Natural killer cell (primary cell): ENCODE measurements around the gene ITLN2. TPM values are rescaled to one million over a fixed set of nuclear protein-coding genes. Genes with fewer than 3 reads are reported as not detected.
"Not testable (repeated sequence)": the region's sequence is repeated elsewhere in the genome, so short reads cannot be mapped to it uniquely, and the experiment has no call there.

Experiments
- ATAC-seq, 3 donors: fragments of 150-1000 bp in 2 of 3; fragments of 200-7000 bp in 1 of 3; cut with Tn5 transposase; 1 replicate in 1 of 3; 2 replicates in 2 of 3; pipeline ENCODE4 v1.10.0; 2021; ENCODE audit warnings: mild to moderate bottlenecking in 2 of 3, moderate library complexity in 2 of 3
- DNase-seq, 2 donors: peaks; one replicate each; pipeline versions ENCODE4 v3.0.0 to v3.0.0-alpha.2; 2013 to 2021; ENCODE audit warnings: mixed read lengths in 1 of 2
- H3K27ac ChIP-seq: one replicate; pipeline ENCODE4 v1.5.1; 2013; ENCODE audit warnings: mild to moderate bottlenecking, low read length
- H3K27me3 ChIP-seq: one replicate; pipeline ENCODE4 v1.6.1; 2013; ENCODE audit warnings: low read length; ENCODE audit not compliant: control insufficient read depth, insufficient read depth
- H3K36me3 ChIP-seq: one replicate; pipeline ENCODE4 v1.6.1; 2013; ENCODE audit warnings: low read length; ENCODE audit not compliant: control insufficient read depth, insufficient read depth
- H3K4me1 ChIP-seq: one replicate; pipeline ENCODE4 v1.6.1; 2013; ENCODE audit warnings: low read length; ENCODE audit not compliant: control insufficient read depth, insufficient read depth
- H3K4me3 ChIP-seq: one replicate; pipeline ENCODE4 v1.5.1; 2013; ENCODE audit warnings: low read length
- H3K9me3 ChIP-seq: one replicate; pipeline ENCODE4 v1.6.1; 2013; ENCODE audit warnings: low read length; ENCODE audit not compliant: control insufficient read depth, insufficient read depth
- H3K27ac Mint-ChIP-seq, 2 donors: one replicate each; pipeline ENCODE4 v1.8.0; 2022; ENCODE audit warnings: mild to moderate bottlenecking in 2 of 2, mixed read lengths in 2 of 2, moderate library complexity in 1 of 2
- H3K27me3 Mint-ChIP-seq, 2 donors: one replicate each; pipeline ENCODE4 v1.8.0; 2022; ENCODE audit warnings: low read depth in 2 of 2, mixed read lengths in 2 of 2
- H3K36me3 Mint-ChIP-seq: one replicate; pipeline ENCODE4 v1.8.0; 2022; ENCODE audit warnings: mixed read lengths
- H3K4me1 Mint-ChIP-seq, 2 donors: one replicate each; pipeline ENCODE4 v1.8.0; 2022; ENCODE audit warnings: mixed read lengths in 2 of 2
- H3K4me3 Mint-ChIP-seq: one replicate; pipeline ENCODE4 v1.8.0; 2022; ENCODE audit warnings: mild to moderate bottlenecking, moderate library complexity, mixed read lengths
- H3K9me3 Mint-ChIP-seq, 2 donors: one replicate each; pipeline ENCODE4 v1.8.0; 2022; ENCODE audit warnings: mixed read lengths in 2 of 2
- WGBS: methylation state at CpG from one replicate; pipeline ENCODE4 v1.1.7; 2013; ENCODE audit warnings: missing lambda C conversion rate; ENCODE audit not compliant: insufficient coverage; 5-methylcytosine and 5-hydroxymethylcytosine counted together
- intact Hi-C: fragments of 100-400 bp; cut with micrococcal nuclease; formaldehyde crosslinking; loops from one replicate; pipeline ENCODE4 v1.14.2; 2022
- total RNA-seq, 4 donors: library from RNA; stranded (reverse); fragments of 120-200 nt in 1 of 4; gene quantifications; one replicate each; pipeline versions ENCODE4 v1.2.3 to v1.2.4, GENCODE V29; 2013 to 2022
- TF ChIP-seq, protein P1 (sequence below): fragments of 200-600 bp; IDR thresholded peaks from one replicate; pipeline ENCODE4 v1.8.0; 2022; ENCODE audit warnings: antibody characterized with exemption

Gene ITLN2
- total RNA-seq, 3 donors from 2014 or later (not counting 1 experiment from before 2014, with no cell fraction given): not detected

DNA sequence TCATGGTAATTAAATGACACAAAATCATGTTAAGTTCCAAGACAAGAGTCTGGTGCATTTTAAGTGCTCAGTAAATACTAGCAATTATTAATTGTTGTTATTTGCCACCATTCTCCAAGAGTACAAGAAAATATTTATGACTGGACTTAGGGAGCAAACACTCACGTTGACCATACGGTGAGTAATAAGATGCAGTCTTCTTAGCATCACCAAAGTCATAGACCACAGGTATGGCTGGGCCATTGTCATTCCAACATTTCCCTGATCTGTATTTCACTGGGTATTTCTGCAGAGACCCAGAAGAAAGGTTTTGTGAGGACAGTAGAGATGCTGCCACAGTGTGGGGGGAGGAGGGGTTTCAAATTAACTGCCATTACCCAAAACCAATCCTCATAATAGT is 4.7 kb downstream of the ITLN2 start:
- 95% methylated on average over 2 of the region's 2 CpGs for WGBS
- TF ChIP-seq, protein P1, sequence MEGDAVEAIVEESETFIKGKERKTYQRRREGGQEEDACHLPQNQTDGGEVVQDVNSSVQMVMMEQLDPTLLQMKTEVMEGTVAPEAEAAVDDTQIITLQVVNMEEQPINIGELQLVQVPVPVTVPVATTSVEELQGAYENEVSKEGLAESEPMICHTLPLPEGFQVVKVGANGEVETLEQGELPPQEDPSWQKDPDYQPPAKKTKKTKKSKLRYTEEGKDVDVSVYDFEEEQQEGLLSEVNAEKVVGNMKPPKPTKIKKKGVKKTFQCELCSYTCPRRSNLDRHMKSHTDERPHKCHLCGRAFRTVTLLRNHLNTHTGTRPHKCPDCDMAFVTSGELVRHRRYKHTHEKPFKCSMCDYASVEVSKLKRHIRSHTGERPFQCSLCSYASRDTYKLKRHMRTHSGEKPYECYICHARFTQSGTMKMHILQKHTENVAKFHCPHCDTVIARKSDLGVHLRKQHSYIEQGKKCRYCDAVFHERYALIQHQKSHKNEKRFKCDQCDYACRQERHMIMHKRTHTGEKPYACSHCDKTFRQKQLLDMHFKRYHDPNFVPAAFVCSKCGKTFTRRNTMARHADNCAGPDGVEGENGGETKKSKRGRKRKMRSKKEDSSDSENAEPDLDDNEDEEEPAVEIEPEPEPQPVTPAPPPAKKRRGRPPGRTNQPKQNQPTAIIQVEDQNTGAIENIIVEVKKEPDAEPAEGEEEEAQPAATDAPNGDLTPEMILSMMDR: no peak
- Mint-ChIP-seq H3K27me3 (peaks cover 3 to 18% of the 10 kb centered on the region in 2 donors), H3K27ac (no peak overlapping the region), H3K4me3 (no peak overlapping the region), H3K4me1 (peaks cover 27 to 30% of the 10 kb centered on the region in 2 donors), H3K36me3 (no peaks in the 10 kb centered on the region), H3K9me3 (no peaks in the 10 kb centered on the region)
- Histone ChIP-seq H3K36me3 (no peaks in the 10 kb centered on the region), H3K4me1 (peaks cover 15% of the 10 kb centered on the region), H3K27me3 (no peaks in the 10 kb centered on the region), H3K27ac (no peak overlapping the region), H3K4me3 (no peak overlapping the region), H3K9me3 (no peaks in the 10 kb centered on the region)
- DNase-seq (no peak), ATAC-seq (no peak)
- intact Hi-C loops: loop anchor here (2.0 to 5.0 kb wide), 3 partner anchors 73 to 223 kb away; no protein-coding TSS in a partner anchor

DNA sequence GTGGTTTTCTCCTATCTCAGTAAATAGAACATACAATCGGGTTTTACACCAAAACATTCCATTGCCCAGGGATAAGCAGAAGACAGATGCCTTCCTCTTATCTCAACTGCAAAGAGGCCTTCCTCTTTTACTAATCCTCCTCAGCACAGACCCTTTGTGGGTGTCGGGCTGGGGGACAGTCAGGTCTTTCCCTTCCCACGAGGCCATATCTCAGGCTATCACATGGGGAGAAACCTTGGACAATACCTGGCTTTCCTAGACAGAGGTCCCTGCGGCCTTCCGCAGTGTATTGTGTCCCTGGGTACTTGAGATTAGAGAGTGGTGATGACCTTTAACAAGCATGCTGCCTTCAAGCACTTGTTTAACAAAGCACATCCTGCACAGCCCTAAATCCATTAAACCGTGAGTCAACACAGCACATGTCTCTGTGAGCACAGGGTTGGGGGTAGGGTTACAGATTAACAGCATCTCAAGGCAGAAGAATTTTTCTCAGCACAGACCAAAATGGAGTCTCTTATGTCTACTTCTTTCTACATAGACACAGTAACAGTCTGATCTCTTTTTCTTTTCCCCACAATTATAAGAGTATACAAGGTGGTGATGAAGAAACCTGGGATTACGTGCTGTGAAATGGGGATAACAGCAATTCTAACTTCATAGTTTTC is 5.3 kb downstream of the ITLN2 start:
- H3K4me3 Mint-ChIP-seq, H3K9me3 Mint-ChIP-seq, H3K27ac Mint-ChIP-seq, H3K27me3 ChIP-seq, H3K36me3 Mint-ChIP-seq, H3K9me3 ChIP-seq, H3K36me3 ChIP-seq, ATAC-seq, DNase-seq, H3K4me3 ChIP-seq, intact Hi-C loops, H3K27ac ChIP-seq: not testable (repeated sequence)
- 100% methylated on average over 1 of the region's 7 CpGs for WGBS
- Mint-ChIP-seq H3K4me1 (peaks cover 26 to 30% of the 10 kb centered on the region in 2 donors), H3K27me3 (peaks cover 7 to 24% of the 10 kb centered on the region in 2 donors)
- H3K4me1 ChIP-seq: peaks cover 15% of the 10 kb centered on the region

DNA sequence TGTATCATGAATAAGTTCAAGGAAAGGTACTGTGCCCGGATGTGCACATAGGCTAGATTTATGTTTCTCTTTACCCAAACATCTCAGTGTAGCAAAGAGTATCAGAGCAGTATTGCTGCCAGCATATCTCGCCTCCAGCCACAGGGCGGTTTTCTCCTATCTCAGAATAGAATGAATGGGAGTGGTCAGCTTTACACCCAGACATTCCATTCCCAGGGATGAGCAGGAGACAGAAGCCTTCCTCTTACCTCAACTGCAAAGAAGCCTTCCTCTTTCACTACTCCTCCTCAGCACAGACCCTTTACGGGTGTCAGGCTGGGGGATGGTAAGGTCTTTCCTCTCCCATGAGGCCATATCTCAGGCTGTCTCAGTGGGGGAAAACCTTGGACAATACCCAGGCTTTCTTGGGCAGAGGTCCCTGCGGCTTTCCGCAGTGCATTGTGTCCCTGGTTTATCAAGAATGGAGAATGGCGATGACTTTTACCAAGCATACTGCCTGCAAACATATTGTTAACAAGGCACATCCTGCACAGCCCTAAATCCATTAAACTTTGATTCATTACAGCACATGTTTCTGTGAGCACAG is 7.3 kb downstream of the ITLN2 start:
- H3K4me3 Mint-ChIP-seq, H3K36me3 ChIP-seq, intact Hi-C loops, H3K9me3 Mint-ChIP-seq, ATAC-seq, H3K27ac Mint-ChIP-seq, H3K4me3 ChIP-seq, H3K9me3 ChIP-seq, H3K36me3 Mint-ChIP-seq, H3K27me3 ChIP-seq, H3K27ac ChIP-seq, DNase-seq: not testable (repeated sequence)
- peaks cover 15% of the 10 kb centered on the region for H3K4me1 ChIP-seq
- H3K27me3 Mint-ChIP-seq: peaks cover 7 to 17% of the 10 kb centered on the region in 2 donors
- H3K4me1 Mint-ChIP-seq: peaks cover 21 to 25% of the 10 kb centered on the region in 2 donors
- WGBS: 87% methylated on average over 5 of the region's 7 CpGs

DNA sequence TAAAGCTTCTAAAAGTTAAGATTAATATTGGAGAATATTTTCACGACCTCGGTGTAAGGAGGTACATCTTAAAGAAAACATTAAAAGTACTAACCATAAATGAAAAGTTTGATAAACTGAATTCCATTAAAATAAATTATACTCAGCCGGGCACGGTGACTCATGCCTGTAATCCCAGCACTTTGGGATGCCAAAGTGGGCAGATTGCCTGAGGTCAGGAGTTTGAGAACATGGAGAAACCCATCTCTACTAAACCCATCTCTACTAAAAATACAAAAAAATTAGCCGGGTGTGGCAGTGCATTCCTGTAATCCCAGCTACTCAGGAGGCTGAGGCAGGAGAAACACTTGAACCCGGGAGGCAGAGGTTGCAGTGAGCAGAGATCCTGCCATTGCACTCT is 8.7 kb downstream of the ITLN2 start:
- H3K27me3 ChIP-seq, H3K9me3 ChIP-seq, H3K4me3 ChIP-seq, H3K9me3 Mint-ChIP-seq, H3K36me3 Mint-ChIP-seq, H3K4me3 Mint-ChIP-seq, H3K27ac ChIP-seq, H3K27ac Mint-ChIP-seq, intact Hi-C loops, ATAC-seq, DNase-seq, H3K36me3 ChIP-seq: not testable (repeated sequence)
- Mint-ChIP-seq H3K4me1 (peaks cover 16 to 17% of the 10 kb centered on the region in 2 donors), H3K27me3 (peaks cover 7 to 16% of the 10 kb centered on the region in 2 donors)
- 95% methylated on average over 4 of the region's 6 CpGs for WGBS
- H3K4me1 ChIP-seq: peaks cover 11% of the 10 kb centered on the region

DNA sequence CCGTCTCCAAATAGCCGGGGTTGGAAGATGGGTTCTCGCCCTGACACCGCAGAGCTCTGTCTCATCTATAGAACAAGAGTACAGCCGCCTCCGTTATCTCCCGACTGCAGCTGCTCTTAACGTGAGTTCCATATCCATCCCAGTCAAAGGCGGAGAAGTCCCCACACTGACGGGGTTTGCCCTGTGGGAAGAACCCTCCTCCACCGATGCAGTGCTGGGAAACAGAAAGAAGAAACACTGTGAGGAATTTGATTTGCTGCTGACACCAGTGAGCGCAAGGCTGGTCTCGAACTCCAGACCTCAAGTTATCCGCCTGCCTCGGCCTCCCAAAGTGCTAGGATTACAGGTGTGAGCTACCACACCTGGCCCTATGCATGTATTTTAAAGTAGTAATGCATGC is 9.5 kb downstream of the ITLN2 start:
- H3K9me3 ChIP-seq: no peaks in the 10 kb centered on the region
- WGBS: 92% methylated on average over 15 of the region's 15 CpGs
- no peak overlapping the region for H3K4me3 ChIP-seq
- no peak overlapping the region for H3K27ac ChIP-seq
- ATAC-seq (no peak), DNase-seq (no peak)
- peaks cover 15 to 16% of the 10 kb centered on the region in 2 donors for H3K4me1 Mint-ChIP-seq
- H3K27me3 ChIP-seq: no peaks in the 10 kb centered on the region
- no peak overlapping the region for H3K4me3 Mint-ChIP-seq
- TF ChIP-seq, protein P1: no peak
- no peaks in the 10 kb centered on the region for H3K36me3 Mint-ChIP-seq
- H3K36me3 ChIP-seq: no peaks in the 10 kb centered on the region
- H3K9me3 Mint-ChIP-seq: no peaks in the 10 kb centered on the region
- peaks cover 12 to 24% of the 10 kb centered on the region in 2 donors for H3K27me3 Mint-ChIP-seq
- intact Hi-C loops: no loop called here
- peaks cover 11% of the 10 kb centered on the region for H3K4me1 ChIP-seq
- no peak overlapping the region for H3K27ac Mint-ChIP-seq
